ENCODE measurements around the gene SP2. TPM values are rescaled to one million over a fixed set of nuclear protein-coding genes. Genes with fewer than 3 reads are reported as not detected.

SP2 gene
- total RNA-seq, 1 experiment from 2014 or later, result 3.9 TPM

GRCh38 chr17:47973541-47973940 lies 77.5 kb downstream of the SP2 start:
- Histone ChIP-seq H3F3A (ENCODE audit: low read length, unreplicated experiment) (no peaks in the 10 kb centered on the region), H3K79me2 (ENCODE audit: low read length) (peaks cover 23% of the 10 kb centered on the region), H3K4me1 (ENCODE audit: insufficient read depth, low read length) (peaks cover 26% of the 10 kb centered on the region), H4K20me1 (ENCODE audit: low read length) (no peaks in the 10 kb centered on the region), H3K9ac (ENCODE audit: low read length) (no peak overlapping the region), H3K4me2 (ENCODE audit: low read length) (no peak overlapping the region), H3K27me3 (ENCODE audit: low read length) (no peaks in the 10 kb centered on the region), H3K27ac (ENCODE audit: low read length) (no peak overlapping the region), H3K36me3 (ENCODE audit: low read depth, low read length) (peaks cover 20% of the 10 kb centered on the region; the same call in 1 of the 2 replicates), H3K4me3 (ENCODE audit: low read length) (no peak overlapping the region), H3K9me2 (replicated peaks; ENCODE audit: low read length) (no peaks in the 10 kb centered on the region), H2AFZ (ENCODE audit: low read length) (no peak overlapping the region), H3K9me3 (ENCODE audit: low read length) (no peaks in the 10 kb centered on the region)
- ChIA-PET CTCF (no interaction called here), POLR2A (ENCODE audit: unreplicated experiment) (interaction anchor here (0.6 kb wide), 1 partner anchor 16 kb away, joined by 3 read pairs; the partner anchor contains the start of gene PRR15L)
- intact Hi-C loops (cut with micrococcal nuclease), result no loop called here
- no peak for TF ChIP-seq CTCF (conservative IDR thresholded peaks at IDR 0.05; ENCODE audit: low read depth, low read length)
- TF ChIP-seq EZH2 (IDR thresholded peaks at IDR 0.05; ENCODE audit: low read length, unreplicated experiment), result no peak
- no peak for TF ChIP-seq EZH2phosphoT487 (IDR thresholded peaks at IDR 0.05; ENCODE audit: borderline replicate concordance, low read length)
- BruUV-seq (replicated peaks), result no TSS peak
- DNase-seq (no peak), ATAC-seq (no peak)

GRCh38 chr17:47975189-47975822 lies 79.3 kb downstream of the SP2 start:
- no peak overlapping the region for H3K4me3 ChIP-seq (ENCODE audit: low read length)
- H2AFZ ChIP-seq (ENCODE audit: low read length), result no peak overlapping the region
- H3K27ac ChIP-seq (ENCODE audit: low read length), result no peak overlapping the region
- no peaks in the 10 kb centered on the region for H3K9me3 ChIP-seq (ENCODE audit: low read length)
- H3K36me3 ChIP-seq (ENCODE audit: low read depth, low read length), result peaks cover 37% of the 10 kb centered on the region
- no peaks in the 10 kb centered on the region for H3K27me3 ChIP-seq (ENCODE audit: low read length)
- no peaks in the 10 kb centered on the region for H3K9me2 ChIP-seq (replicated peaks; ENCODE audit: low read length)
- TF ChIP-seq CTCF (conservative IDR thresholded peaks at IDR 0.05; ENCODE audit: low read depth, low read length) (no peak; the same call in 1 of the 2 replicates), EZH2phosphoT487 (IDR thresholded peaks at IDR 0.05; ENCODE audit: borderline replicate concordance, low read length) (no peak), EZH2 (IDR thresholded peaks at IDR 0.05; ENCODE audit: low read length, unreplicated experiment) (no peak)
- ChIA-PET CTCF (no interaction called here), POLR2A (ENCODE audit: unreplicated experiment) (no interaction called here)
- DNase-seq (no peak), ATAC-seq (no peak)
- no peaks in the 10 kb centered on the region for H3F3A ChIP-seq (ENCODE audit: low read length, unreplicated experiment)
- intact Hi-C loops (cut with micrococcal nuclease), result no loop called here
- H3K4me2 ChIP-seq (ENCODE audit: low read length), result no peak overlapping the region
- peaks cover 16% of the 10 kb centered on the region for H3K4me1 ChIP-seq (ENCODE audit: insufficient read depth, low read length)
- H4K20me1 ChIP-seq (ENCODE audit: low read length), result no peaks in the 10 kb centered on the region
- no peak overlapping the region for H3K9ac ChIP-seq (ENCODE audit: low read length)
- H3K79me2 ChIP-seq (ENCODE audit: low read length), result peaks cover 23% of the 10 kb centered on the region
- no TSS peak for BruUV-seq (replicated peaks)

- no peak for TF ChIP-seq CTCF (conservative IDR thresholded peaks at IDR 0.05; ENCODE audit: low read depth, low read length)
- TF ChIP-seq EZH2phosphoT487 (IDR thresholded peaks at IDR 0.05; ENCODE audit: borderline replicate concordance, low read length), result no peak
- no peak for TF ChIP-seq EZH2 (IDR thresholded peaks at IDR 0.05; ENCODE audit: low read length, unreplicated experiment)
- peaks cover 23% of the 10 kb centered on the region for H3K79me2 ChIP-seq (ENCODE audit: low read length)
- peaks cover 14% of the 10 kb centered on the region for H3K4me1 ChIP-seq (ENCODE audit: insufficient read depth, low read length)
- ChIA-PET POLR2A (ENCODE audit: unreplicated experiment) (no interaction called here), CTCF (interaction anchor here (0.8 kb wide), 1 partner anchor 92 kb away, joined by 3 read pairs; no protein-coding TSS in a partner anchor)
- no peak overlapping the region for H2AFZ ChIP-seq (ENCODE audit: low read length)
- no peaks in the 10 kb centered on the region for H3K9me2 ChIP-seq (replicated peaks; ENCODE audit: low read length)
- H3K9ac ChIP-seq (ENCODE audit: low read length), result no peak overlapping the region
- no peaks in the 10 kb centered on the region for H3K9me3 ChIP-seq (ENCODE audit: low read length)
- no peaks in the 10 kb centered on the region for H3K27me3 ChIP-seq (ENCODE audit: low read length)
- no peaks in the 10 kb centered on the region for H4K20me1 ChIP-seq (ENCODE audit: low read length)
- no peaks in the 10 kb centered on the region for H3F3A ChIP-seq (ENCODE audit: low read length, unreplicated experiment)
- ATAC-seq, result no peak
- BruUV-seq (replicated peaks), result no TSS peak
- DNase-seq, result no peak
- H3K36me3 ChIP-seq (ENCODE audit: low read depth, low read length), result peaks cover 42% of the 10 kb centered on the region
- H3K4me2 ChIP-seq (ENCODE audit: low read length), result no peak overlapping the region
- no peak overlapping the region for H3K4me3 ChIP-seq (ENCODE audit: low read length)
- no peak overlapping the region for H3K27ac ChIP-seq (ENCODE audit: low read length)
- intact Hi-C loops (cut with micrococcal nuclease), result no loop called here
Measured at GRCh38 chr17:47975823-47976205, 79.8 kb downstream of the SP2 start.
